HepG2 (cell line): ENCODE measurements around the gene UCN. TPM values are rescaled to one million over a fixed set of nuclear protein-coding genes. Genes with fewer than 3 reads are reported as not detected.

Experiments used
- BHLHE40 ChIP-seq: IDR thresholded peaks from 2 replicates; pipeline ENCODE4 v1.6.1; 2011; ENCODE audit warnings: low read length, improper control_type of control experiment
- BRD4 ChIP-seq: sonication (generic); formaldehyde crosslinking; IDR thresholded peaks from 2 replicates; pipeline ENCODE4 v1.4.0; 2020; ENCODE audit warnings: missing genetic modification reagents
- CENPT ChIP-seq: sonication (generic); formaldehyde crosslinking; IDR thresholded peaks from 2 replicates; pipeline ENCODE4 v1.8.0; 2022; ENCODE audit warnings: low read depth, mild to moderate bottlenecking, moderate library complexity, missing genetic modification reagents
- KLF6 ChIP-seq: IDR thresholded peaks from 2 replicates; pipeline ENCODE4 v1.8.0; 2016; ENCODE audit warnings: missing biosample characterization, missing genetic modification reagents
- NR1H2 ChIP-seq: sonication (generic); formaldehyde crosslinking; IDR thresholded peaks from 2 replicates; pipeline ENCODE4 v1.8.1; 2022; ENCODE audit warnings: low read depth, missing genetic modification reagents, borderline replicate concordance
- RAD51 ChIP-seq: fragments of 450-650 bp; IDR thresholded peaks from 2 replicates; pipeline ENCODE4 v1.6.1; 2016; ENCODE audit warnings: borderline replicate concordance
- RFXANK ChIP-seq: IDR thresholded peaks from 2 replicates; pipeline ENCODE4 v1.6.1; 2016
- SMAD1 ChIP-seq: sonication (generic); formaldehyde crosslinking; IDR thresholded peaks from 2 replicates; pipeline ENCODE4 v1.4.0; 2020; ENCODE audit warnings: missing genetic modification reagents, low read depth, mild to moderate bottlenecking, borderline replicate concordance
- SMARCC2 ChIP-seq: fragments of 450-650 bp; IDR thresholded peaks from 2 replicates; pipeline ENCODE4 v1.6.1; 2017; ENCODE audit warnings: antibody characterized with exemption, mild to moderate bottlenecking
- TAF15 ChIP-seq: fragments of 200-400 bp; formaldehyde crosslinking; IDR thresholded peaks from one replicate; pipeline ENCODE4 v1.6.1; 2018; ENCODE audit warnings: mild to moderate bottlenecking, low read depth, low read length; ENCODE audit not compliant: poor library complexity, severe bottlenecking
- YEATS2 ChIP-seq: sonication (generic); formaldehyde crosslinking; IDR thresholded peaks from 2 replicates; pipeline ENCODE4 v1.4.0; 2020; ENCODE audit warnings: missing genetic modification reagents, borderline replicate concordance
- ZC3H13 ChIP-seq: sonication (generic); formaldehyde crosslinking; IDR thresholded peaks from 2 replicates; pipeline ENCODE4 v1.8.1; 2023; ENCODE audit warnings: mild to moderate bottlenecking, missing genetic modification reagents, moderate library complexity
- ZFP36 ChIP-seq: fragments of 150-350 bp; IDR thresholded peaks from 2 replicates; pipeline ENCODE4 v1.6.1; 2018; ENCODE audit warnings: borderline replicate concordance, low read length, low read depth; ENCODE audit not compliant: partially characterized antibody
- ZNF138 ChIP-seq: sonication (generic); formaldehyde crosslinking; IDR thresholded peaks from 2 replicates; pipeline ENCODE4 v1.5.0; 2020; ENCODE audit warnings: mild to moderate bottlenecking, low read depth, missing genetic modification reagents
- ZNF230 ChIP-seq: sonication (generic); formaldehyde crosslinking; IDR thresholded peaks from 2 replicates; pipeline ENCODE4 v1.4.0; 2020; ENCODE audit warnings: mild to moderate bottlenecking, missing genetic modification reagents
- ZNF34 ChIP-seq: sonication (generic); formaldehyde crosslinking; IDR thresholded peaks from 2 replicates; pipeline ENCODE4 v1.4.0; 2020; ENCODE audit warnings: mild to moderate bottlenecking, missing genetic modification reagents, borderline replicate concordance
- ZNF496 ChIP-seq: sonication (generic); formaldehyde crosslinking; IDR thresholded peaks from 2 replicates; pipeline ENCODE4 v1.8.1; 2023; ENCODE audit warnings: mild to moderate bottlenecking, moderate library complexity, missing genetic modification reagents; ENCODE audit not compliant: insufficient replicate concordance
- ZNF672 ChIP-seq: sonication (generic); formaldehyde crosslinking; IDR thresholded peaks from 2 replicates; pipeline ENCODE4 v1.8.1; 2022; ENCODE audit warnings: missing genetic modification reagents
- ZNF75D ChIP-seq: sonication (generic); formaldehyde crosslinking; IDR thresholded peaks from 2 replicates; pipeline ENCODE4 v1.8.1; 2023; ENCODE audit warnings: missing genetic modification reagents, mild to moderate bottlenecking, borderline replicate concordance
- ZNF781 ChIP-seq: sonication (generic); formaldehyde crosslinking; IDR thresholded peaks from 2 replicates; pipeline ENCODE4 v1.5.1; 2020; ENCODE audit warnings: borderline replicate concordance, mild to moderate bottlenecking, missing genetic modification reagents; ENCODE audit errors: not compliant biosample characterization
- polyA plus RNA-seq, 8 experiments: library from polyadenylated mRNA; depleted of rRNA in 3 of 8; stranded (reverse) in 7 of 8; unstranded in 1 of 8; fragments of >200 nt; fragmentation: Illumina TruSeq in 4 of 8; extraction: Trizol in 4 of 8; gene quantifications; 2 replicates each; pipeline versions ENCODE4 v1.2.1 to v1.2.3, GENCODE V29; 2011 to 2016; ENCODE audit warnings: low read depth in 4 of 8, missing spikeins in 1 of 8, mixed read lengths in 1 of 8; ENCODE audit not compliant: insufficient read depth in 1 of 8
- total RNA-seq, 5 experiments: library from RNA; depleted of rRNA; stranded (reverse); fragments of >200 nt; fragmentation: Illumina TruSeq; extraction: Trizol; gene quantifications; 2 replicates each; pipeline ENCODE4 v1.2.3, GENCODE V29; 2016; ENCODE audit warnings: low read depth in 1 of 5
- TF ChIP-seq, protein P1 (sequence below): sonication (generic); formaldehyde crosslinking; IDR thresholded peaks from 2 replicates; pipeline ENCODE4 v1.4.0; 2020; ENCODE audit warnings: mild to moderate bottlenecking, missing genetic modification reagents
- TF ChIP-seq, protein P2 (sequence below): sonication (generic); formaldehyde crosslinking; IDR thresholded peaks from 2 replicates; pipeline ENCODE4 v1.4.0; 2020; ENCODE audit warnings: missing genetic modification reagents

Gene UCN
- total and polyA plus RNA-seq, 2 of the 13 experiments (the other 11 are each of a cell fraction or from before 2014, with no cell fraction given) = 1.2 to 2.3 TPM

DNA sequence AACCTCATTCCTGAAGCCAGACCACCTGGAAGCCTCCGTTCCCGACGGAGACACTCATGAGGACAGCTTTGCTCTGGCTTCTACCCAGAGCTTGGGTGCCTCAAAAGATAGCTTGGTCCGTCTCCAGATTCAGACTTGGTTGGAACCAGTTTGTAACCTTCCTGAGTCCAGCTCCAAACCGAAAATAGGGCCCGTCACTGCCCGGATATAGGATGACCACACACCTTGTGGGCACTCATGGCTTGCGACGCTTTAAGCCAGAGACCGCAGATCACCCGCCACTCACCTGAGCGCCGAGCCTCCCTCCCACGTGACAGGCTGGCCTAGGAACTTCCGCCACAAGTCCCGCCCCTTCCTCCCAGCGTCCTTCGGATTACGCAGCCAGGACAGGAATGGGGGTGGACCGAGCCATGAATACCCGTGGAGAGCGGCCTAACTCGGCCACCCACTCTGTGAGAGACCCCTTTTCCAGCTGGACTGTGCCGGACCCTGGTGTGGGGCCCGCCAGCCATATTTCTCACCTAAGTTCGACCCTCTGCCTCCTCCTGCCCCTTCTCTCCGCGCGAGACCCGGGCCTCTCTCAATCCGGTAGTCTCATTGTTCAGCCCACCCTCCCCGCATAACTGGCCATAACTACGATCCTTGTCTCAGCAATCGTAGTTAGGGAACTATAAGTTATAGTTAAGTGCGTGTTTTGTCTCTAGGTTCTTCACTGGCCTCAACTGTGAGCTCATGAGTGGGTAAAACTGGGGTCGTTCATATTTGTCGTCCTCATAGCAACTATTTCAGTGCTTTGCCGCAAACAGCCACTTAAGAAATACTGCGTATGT is 14.7 kb upstream of the UCN start, which contains the start of gene MPV17 (continued):
- TF ChIP-seq KLF6 (CRISPR knock-in tag) (peak; percentile 59; the same call in 1 of the 2 replicates), ZNF496 (no peak), SMARCC2 (no peak), TAF15 (peak; percentile 78), ZNF781 (CRISPR knock-in tag) (peak; percentile 82), RAD51 (peak; percentile 95), YEATS2 (peak; percentile 97), CENPT (CRISPR knock-in tag) (peak; percentile 83; the same call in 1 of the 2 replicates), BHLHE40 (peak; percentile 97), ZNF75D (CRISPR knock-in tag) (no peak), ZNF672 (CRISPR knock-in tag) (no peak), ZC3H13 (peak; percentile 94), SMAD1 (CRISPR knock-in tag) (0 out of 2 replicates have a peak, but pooled peaks have one; percentile 28), ZFP36 (no peak), ZNF34 (CRISPR knock-in tag) (no peak; the same call in 1 of the 2 replicates), ZNF138 (CRISPR knock-in tag) (0 out of 2 replicates have a peak, but pooled peaks have one; percentile 20), NR1H2 (CRISPR knock-in tag) (no peak), BRD4 (CRISPR knock-in tag) (peak; percentile 88), ZNF230 (0 out of 2 replicates have a peak, but pooled peaks have one; percentile 27), RFXANK (CRISPR knock-in tag) (0 out of 2 replicates have a peak, but pooled peaks have one; percentile 26)
- TF ChIP-seq, protein P1, sequence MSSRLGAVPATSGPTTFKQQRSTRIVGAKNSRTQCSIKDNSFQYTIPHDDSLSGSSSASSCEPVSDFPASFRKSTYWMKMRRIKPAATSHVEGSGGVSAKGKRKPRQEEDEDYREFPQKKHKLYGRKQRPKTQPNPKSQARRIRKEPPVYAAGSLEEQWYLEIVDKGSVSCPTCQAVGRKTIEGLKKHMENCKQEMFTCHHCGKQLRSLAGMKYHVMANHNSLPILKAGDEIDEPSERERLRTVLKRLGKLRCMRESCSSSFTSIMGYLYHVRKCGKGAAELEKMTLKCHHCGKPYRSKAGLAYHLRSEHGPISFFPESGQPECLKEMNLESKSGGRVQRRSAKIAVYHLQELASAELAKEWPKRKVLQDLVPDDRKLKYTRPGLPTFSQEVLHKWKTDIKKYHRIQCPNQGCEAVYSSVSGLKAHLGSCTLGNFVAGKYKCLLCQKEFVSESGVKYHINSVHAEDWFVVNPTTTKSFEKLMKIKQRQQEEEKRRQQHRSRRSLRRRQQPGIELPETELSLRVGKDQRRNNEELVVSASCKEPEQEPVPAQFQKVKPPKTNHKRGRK (CRISPR knock-in tag) = no peak
- TF ChIP-seq, protein P2, sequence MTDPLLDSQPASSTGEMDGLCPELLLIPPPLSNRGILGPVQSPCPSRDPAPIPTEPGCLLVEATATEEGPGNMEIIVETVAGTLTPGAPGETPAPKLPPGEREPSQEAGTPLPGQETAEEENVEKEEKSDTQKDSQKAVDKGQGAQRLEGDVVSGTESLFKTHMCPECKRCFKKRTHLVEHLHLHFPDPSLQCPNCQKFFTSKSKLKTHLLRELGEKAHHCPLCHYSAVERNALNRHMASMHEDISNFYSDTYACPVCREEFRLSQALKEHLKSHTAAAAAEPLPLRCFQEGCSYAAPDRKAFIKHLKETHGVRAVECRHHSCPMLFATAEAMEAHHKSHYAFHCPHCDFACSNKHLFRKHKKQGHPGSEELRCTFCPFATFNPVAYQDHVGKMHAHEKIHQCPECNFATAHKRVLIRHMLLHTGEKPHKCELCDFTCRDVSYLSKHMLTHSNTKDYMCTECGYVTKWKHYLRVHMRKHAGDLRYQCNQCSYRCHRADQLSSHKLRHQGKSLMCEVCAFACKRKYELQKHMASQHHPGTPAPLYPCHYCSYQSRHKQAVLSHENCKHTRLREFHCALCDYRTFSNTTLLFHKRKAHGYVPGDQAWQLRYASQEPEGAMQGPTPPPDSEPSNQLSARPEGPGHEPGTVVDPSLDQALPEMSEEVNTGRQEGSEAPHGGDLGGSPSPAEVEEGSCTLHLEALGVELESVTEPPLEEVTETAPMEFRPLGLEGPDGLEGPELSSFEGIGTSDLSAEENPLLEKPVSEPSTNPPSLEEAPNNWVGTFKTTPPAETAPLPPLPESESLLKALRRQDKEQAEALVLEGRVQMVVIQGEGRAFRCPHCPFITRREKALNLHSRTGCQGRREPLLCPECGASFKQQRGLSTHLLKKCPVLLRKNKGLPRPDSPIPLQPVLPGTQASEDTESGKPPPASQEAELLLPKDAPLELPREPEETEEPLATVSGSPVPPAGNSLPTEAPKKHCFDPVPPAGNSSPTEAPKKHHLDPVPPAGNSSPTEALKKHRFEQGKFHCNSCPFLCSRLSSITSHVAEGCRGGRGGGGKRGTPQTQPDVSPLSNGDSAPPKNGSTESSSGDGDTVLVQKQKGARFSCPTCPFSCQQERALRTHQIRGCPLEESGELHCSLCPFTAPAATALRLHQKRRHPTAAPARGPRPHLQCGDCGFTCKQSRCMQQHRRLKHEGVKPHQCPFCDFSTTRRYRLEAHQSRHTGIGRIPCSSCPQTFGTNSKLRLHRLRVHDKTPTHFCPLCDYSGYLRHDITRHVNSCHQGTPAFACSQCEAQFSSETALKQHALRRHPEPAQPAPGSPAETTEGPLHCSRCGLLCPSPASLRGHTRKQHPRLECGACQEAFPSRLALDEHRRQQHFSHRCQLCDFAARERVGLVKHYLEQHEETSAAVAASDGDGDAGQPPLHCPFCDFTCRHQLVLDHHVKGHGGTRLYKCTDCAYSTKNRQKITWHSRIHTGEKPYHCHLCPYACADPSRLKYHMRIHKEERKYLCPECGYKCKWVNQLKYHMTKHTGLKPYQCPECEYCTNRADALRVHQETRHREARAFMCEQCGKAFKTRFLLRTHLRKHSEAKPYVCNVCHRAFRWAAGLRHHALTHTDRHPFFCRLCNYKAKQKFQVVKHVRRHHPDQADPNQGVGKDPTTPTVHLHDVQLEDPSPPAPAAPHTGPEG (CRISPR knock-in tag) = 0 out of 2 replicates have a peak, but pooled peaks have one; percentile 75
